CD14-positive monocyte (primary cell): Measurements from ENCODE around the gene DHRS3. TPM values are rescaled to one million over a fixed set of nuclear protein-coding genes. Genes with fewer than 3 reads are reported as not detected.

Source experiments
- DNase-seq, 3 donors: peaks; one replicate each; pipeline ENCODE4 v3.0.0-alpha.2; 2011 to 2022
- H2AFZ ChIP-seq: 2 replicates; pipeline ENCODE4 v1.6.0; 2012; ENCODE audit warnings: mild to moderate bottlenecking, low read depth, low read length, inconsistent platforms; ENCODE audit not compliant: insufficient read depth, poor library complexity, severe bottlenecking
- H3K27ac ChIP-seq, 2 donors: 1 replicate in 1 of 2; 2 replicates in 1 of 2; pipeline ENCODE4 v1.5.1; 2012 to 2013; ENCODE audit warnings: low read length in 2 of 2, control low read depth in 1 of 2, inconsistent platforms in 1 of 2, low read depth in 1 of 2, mild to moderate bottlenecking in 1 of 2
- H3K27me3 ChIP-seq, 2 donors: one replicate each; pipeline versions ENCODE4 v1.6.0 to v1.6.1; 2011 to 2013; ENCODE audit warnings: low read length in 2 of 2; ENCODE audit not compliant: control insufficient read depth in 2 of 2, insufficient read depth in 2 of 2
- H3K36me3 ChIP-seq, 2 donors: replicated peaks in 1 of 2; 1 replicate in 1 of 2; 2 replicates in 1 of 2; pipeline versions ENCODE4 v1.5.1 to v1.6.1; 2012 to 2013; ENCODE audit warnings: low read length in 2 of 2, control low read depth in 1 of 2, inconsistent platforms in 1 of 2, mild to moderate bottlenecking in 1 of 2; ENCODE audit not compliant: insufficient read depth in 2 of 2, control insufficient read depth in 1 of 2
- H3K4me1 ChIP-seq, 2 donors: 1 replicate in 1 of 2; 2 replicates in 1 of 2; pipeline versions ENCODE4 v1.5.1 to v1.6.1; 2012 to 2013; ENCODE audit warnings: low read length in 2 of 2, control low read depth in 1 of 2, inconsistent platforms in 1 of 2, mild to moderate bottlenecking in 1 of 2, moderate library complexity in 1 of 2; ENCODE audit not compliant: insufficient read depth in 2 of 2, control insufficient read depth in 1 of 2
- H3K4me2 ChIP-seq: replicated peaks from 2 replicates; pipeline ENCODE3; 2012; ENCODE audit warnings: low read length, moderate library complexity, mild to moderate bottlenecking; ENCODE audit not compliant: poor library complexity, severe bottlenecking; ENCODE audit errors: extremely low read depth
- H3K4me3 ChIP-seq, 3 experiments: fragments of 200-600 bp in 1 of 3; sonication (generic) in 1 of 3; replicated peaks in 1 of 3; 1 replicate in 2 of 3; 2 replicates in 1 of 3; pipeline ENCODE4 v1.5.1; 2011 to 2013; ENCODE audit warnings: low read length in 3 of 3, mild to moderate bottlenecking in 3 of 3, control low read depth in 2 of 3, low read depth in 2 of 3, inconsistent platforms in 1 of 3, moderate library complexity in 1 of 3
- H3K79me2 ChIP-seq: 2 replicates; pipeline ENCODE4 v1.6.0; 2012; ENCODE audit warnings: mild to moderate bottlenecking, control low read depth, inconsistent platforms, low read length, moderate library complexity; ENCODE audit not compliant: insufficient read depth
- H3K9ac ChIP-seq: 2 replicates; pipeline ENCODE4 v1.6.0; 2017; ENCODE audit warnings: low read length, mild to moderate bottlenecking; ENCODE audit not compliant: insufficient read depth, poor library complexity, severe bottlenecking
- H3K9me3 ChIP-seq, 2 donors: replicated peaks in 1 of 2; 1 replicate in 1 of 2; 2 replicates in 1 of 2; pipeline versions ENCODE4 v1.5.1 to v1.6.1; 2012 to 2013; ENCODE audit warnings: low read length in 2 of 2, control low read depth in 1 of 2; ENCODE audit not compliant: control insufficient read depth in 1 of 2, insufficient read depth in 1 of 2
- H4K20me1 ChIP-seq: 2 replicates; pipeline ENCODE4 v1.6.0; 2012; ENCODE audit warnings: mild to moderate bottlenecking, low read length, control low read depth, moderate library complexity; ENCODE audit not compliant: insufficient read depth
- H3K27ac Mint-ChIP-seq, 7 donors: one replicate each; pipeline ENCODE4 v1.8.0; 2020; ENCODE audit warnings: mild to moderate bottlenecking in 7 of 7, mixed read lengths in 7 of 7, moderate library complexity in 6 of 7, inconsistent platforms in 2 of 7
- H3K27me3 Mint-ChIP-seq, 3 donors: one replicate each; pipeline ENCODE4 v1.8.0; 2021 to 2022; ENCODE audit warnings: low read depth in 3 of 3, mild to moderate bottlenecking in 3 of 3, mixed read lengths in 3 of 3, moderate library complexity in 3 of 3, inconsistent platforms in 1 of 3
- H3K36me3 Mint-ChIP-seq, 2 donors: one replicate each; pipeline ENCODE4 v1.8.0; 2020; ENCODE audit warnings: mixed read lengths in 2 of 2, inconsistent platforms in 1 of 2, mild to moderate bottlenecking in 1 of 2
- H3K4me1 Mint-ChIP-seq: one replicate; pipeline ENCODE4 v1.8.0; 2020; ENCODE audit warnings: mild to moderate bottlenecking, mixed read lengths
- H3K4me3 Mint-ChIP-seq, 2 donors: one replicate each; pipeline ENCODE4 v1.8.0; 2020; ENCODE audit warnings: mild to moderate bottlenecking in 2 of 2, mixed read lengths in 2 of 2, moderate library complexity in 1 of 2
- H3K9me3 Mint-ChIP-seq, 7 donors: one replicate each; pipeline ENCODE4 v1.8.0; 2020 to 2022; ENCODE audit warnings: mixed read lengths in 7 of 7, mild to moderate bottlenecking in 6 of 7, moderate library complexity in 6 of 7, inconsistent platforms in 2 of 7
- CTCF ChIP-seq: fragments of 200-600 bp; IDR thresholded peaks from one replicate; pipeline ENCODE4 v1.8.0; 2022; ENCODE audit warnings: antibody characterized with exemption, mild to moderate bottlenecking
- WGBS: methylation state at CpG from one replicate; pipeline ENCODE4 v1.1.5; 2013; ENCODE audit warnings: missing lambda C conversion rate; ENCODE audit not compliant: insufficient coverage; 5-methylcytosine and 5-hydroxymethylcytosine counted together
- intact Hi-C, 2 donors: fragments of 100-400 bp; cut with micrococcal nuclease; formaldehyde crosslinking; loops; one replicate each; pipeline versions ENCODE4 v1.15.0 to v1.15.1; 2023
- polyA plus RNA-seq, 3 donors: library from polyadenylated mRNA; depleted of rRNA in 1 of 3; unstranded in 2 of 3; stranded (reverse) in 1 of 3; fragments of 300-500 nt in 2 of 3; fragments of >200 nt in 1 of 3; fragmentation: Illumina TruSeq in 2 of 3; gene quantifications; 1 replicate in 2 of 3; 2 replicates in 1 of 3; pipeline ENCODE4 v1.2.3, GENCODE V29; 2012 to 2021

The DHRS3 gene
- polyA plus RNA-seq, 3 donors: 0.23 to 0.59 (median 0.29) TPM

- Histone ChIP-seq H3K4me1 (peaks cover 34% of the 10 kb centered on the region in 2 donors), H4K20me1 (no peaks in the 10 kb centered on the region)
- peak overlapping the region in 1 of 2 donors; percentile 64 for H3K4me3 Mint-ChIP-seq
Observed at GRCh38 chr1:12593621-12594066, 24.4 kb downstream of the DHRS3 start.

GRCh38 chr1:12592496-12592895 lies 25.5 kb downstream of the DHRS3 start:
- intact Hi-C loops: no loop called here
- H3K4me1 ChIP-seq: peaks cover 27 to 28% of the 10 kb centered on the region in 2 donors

More at GRCh38 chr1:12593621-12594066, 24.4 kb downstream of the DHRS3 start:
- Histone ChIP-seq H3K36me3 (no peaks in the 10 kb centered on the region), H3K27ac (no peak overlapping the region), H2AFZ (no peak overlapping the region), H3K9me3 (no peaks in the 10 kb centered on the region), H3K79me2 (no peaks in the 10 kb centered on the region), H3K9ac (no peak overlapping the region), H3K4me3 (no peak overlapping the region), H3K27me3 (peaks cover 2 to 14% of the 10 kb centered on the region in 2 donors), H3K4me2 (no peak overlapping the region)
- H3K27me3 Mint-ChIP-seq: peaks cover 24 to 36% (median 31%) of the 10 kb centered on the region in 3 donors
- intact Hi-C loops: no loop called here
- H3K36me3 Mint-ChIP-seq: peaks cover 4 to 21% of the 10 kb centered on the region in 2 donors
- no peak for DNase-seq
- 65% methylated on average over 4 of the region's 7 CpGs for WGBS
- peaks cover 0 to 6% (median 0%) of the 10 kb centered on the region in 7 donors for H3K9me3 Mint-ChIP-seq
- peaks cover 39% of the 10 kb centered on the region for H3K4me1 Mint-ChIP-seq
- H3K27ac Mint-ChIP-seq: peak overlapping the region in 4 of 7 donors; percentile 17 to 74 (median 42)
- TF ChIP-seq CTCF: no peak

More at GRCh38 chr1:12592496-12592895, 25.5 kb downstream of the DHRS3 start:
- H3K9me3 Mint-ChIP-seq: peaks cover 0 to 7% (median 2%) of the 10 kb centered on the region in 7 donors
- no peak overlapping the region for H3K27ac Mint-ChIP-seq
- H3K4me3 ChIP-seq: no peak overlapping the region
- H3K27me3 ChIP-seq: peaks cover 2 to 14% of the 10 kb centered on the region in 2 donors
- H3K27me3 Mint-ChIP-seq: peaks cover 18 to 31% (median 31%) of the 10 kb centered on the region in 3 donors
- no peaks in the 10 kb centered on the region for H3K79me2 ChIP-seq
- H3K4me1 Mint-ChIP-seq: peaks cover 30% of the 10 kb centered on the region
- H3K4me3 Mint-ChIP-seq: no peak overlapping the region
- WGBS: 100% methylated on average over 6 of the region's 7 CpGs
- no peak overlapping the region for H3K9ac ChIP-seq
- no peak overlapping the region for H2AFZ ChIP-seq
- no peak overlapping the region for H3K4me2 ChIP-seq
- DNase-seq: no peak
- no peaks in the 10 kb centered on the region for H3K36me3 ChIP-seq
- no peaks in the 10 kb centered on the region for H4K20me1 ChIP-seq
- no peaks in the 10 kb centered on the region for H3K9me3 ChIP-seq
- no peak overlapping the region for H3K27ac ChIP-seq
- peaks cover 4 to 19% of the 10 kb centered on the region in 2 donors for H3K36me3 Mint-ChIP-seq
- TF ChIP-seq CTCF: no peak
